ENCODE measurements around the gene SEMA3E.
"Not testable (repeated sequence)": the region's sequence is repeated elsewhere in the genome, so short reads cannot be mapped to it uniquely, and the experiment has no call there.

Gene SEMA3E

DNA sequence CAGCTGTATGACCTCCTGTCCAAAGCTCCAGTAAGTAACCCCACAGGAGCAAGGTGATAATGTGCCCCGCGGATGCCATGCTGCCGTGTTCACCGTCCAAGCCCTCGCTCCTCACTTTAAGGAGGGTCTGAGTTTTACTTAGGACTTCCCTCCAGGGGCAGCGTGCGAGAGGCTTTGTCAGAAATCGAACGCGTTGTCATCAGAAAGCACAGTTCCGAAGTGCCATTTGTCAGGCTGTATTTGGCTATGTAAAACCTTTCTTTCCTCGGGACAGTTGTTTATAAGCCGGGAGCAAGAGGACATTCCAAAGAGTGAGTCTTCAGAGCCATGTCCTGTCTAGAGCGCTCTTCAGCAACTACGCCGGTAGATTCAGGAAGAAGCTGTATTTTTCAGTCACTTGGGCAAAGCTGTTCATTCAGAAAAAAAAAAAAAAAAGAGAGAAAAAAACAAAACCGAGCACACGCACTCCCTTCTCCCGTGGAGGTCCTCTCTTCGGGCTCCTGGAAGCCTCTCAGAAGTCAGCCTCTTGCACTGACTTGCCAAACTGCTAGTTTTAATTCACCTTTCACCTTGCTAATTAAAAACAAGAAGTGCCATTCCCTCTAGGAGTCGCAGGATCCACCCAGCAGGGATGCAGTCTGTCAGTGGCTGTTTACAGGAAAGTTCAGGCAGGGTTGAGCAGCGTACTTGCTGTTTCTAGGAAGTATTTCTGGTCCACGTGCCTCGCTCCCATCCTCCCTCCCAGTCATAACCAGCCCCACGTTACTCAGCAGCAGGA, at the start of gene SEMA3E:
Gene SEMA3E, minus strand, starts transcription at position 676 of the 778 bp plus-strand sequence.
- DNase-seq (ENCODE audit: low spot score) = peak; percentile 20

DNA sequence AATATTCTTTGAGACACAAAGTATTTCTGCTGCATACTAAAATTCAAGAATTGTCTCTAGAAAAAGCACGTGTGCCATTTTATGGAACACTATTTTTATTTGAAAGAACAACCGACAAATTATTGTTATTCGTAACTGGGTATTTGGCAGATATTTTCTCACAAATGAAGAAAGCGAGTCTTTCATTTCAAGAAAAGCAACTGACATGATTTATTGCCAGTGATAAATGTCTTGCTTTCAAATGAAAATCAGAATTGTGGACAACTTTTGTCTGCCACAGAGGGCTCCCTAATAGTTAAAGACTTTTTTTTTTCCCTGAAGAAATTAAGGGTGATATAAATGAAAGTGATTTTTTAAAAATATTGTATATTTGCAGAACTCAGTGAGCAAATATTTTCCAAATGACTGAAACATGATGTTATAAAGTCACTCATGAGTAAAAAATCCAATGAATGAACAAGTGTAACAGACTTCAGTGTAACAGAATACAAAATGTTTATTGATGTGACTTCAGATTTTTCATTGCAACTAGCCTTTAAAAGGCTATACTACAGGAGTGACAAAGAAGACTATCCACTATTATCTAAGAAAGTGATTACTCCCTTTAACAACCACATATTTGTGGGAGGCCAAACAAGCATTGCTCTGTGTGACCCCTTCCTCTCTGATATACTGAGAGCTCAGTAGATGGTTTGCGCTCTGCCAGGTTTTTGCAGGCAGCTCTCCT, 49.0 kb upstream of the SEMA3E start:
- no peak for DNase-seq (ENCODE audit: low spot score)

DNA sequence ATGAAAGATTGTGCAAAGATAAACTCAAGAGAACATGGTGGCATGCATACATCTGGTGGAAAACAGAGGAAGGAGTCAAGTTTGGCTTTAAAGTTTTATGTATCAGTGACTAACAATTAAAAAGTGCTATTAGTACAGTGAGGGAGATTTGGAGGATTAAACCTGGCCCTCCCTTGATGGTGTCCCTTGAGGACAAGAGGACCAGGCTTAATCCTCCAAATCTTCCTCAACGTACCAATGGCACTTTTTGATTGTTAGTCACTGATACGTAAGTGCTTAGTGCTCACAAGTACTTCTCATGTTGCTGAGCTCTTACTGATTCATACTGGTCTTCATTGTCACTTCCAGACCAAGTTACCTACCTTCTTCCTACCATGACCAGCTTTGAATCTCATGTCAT, 47.2 kb upstream of the SEMA3E start:
- DNase-seq (ENCODE audit: low spot score) = no peak

DNA sequence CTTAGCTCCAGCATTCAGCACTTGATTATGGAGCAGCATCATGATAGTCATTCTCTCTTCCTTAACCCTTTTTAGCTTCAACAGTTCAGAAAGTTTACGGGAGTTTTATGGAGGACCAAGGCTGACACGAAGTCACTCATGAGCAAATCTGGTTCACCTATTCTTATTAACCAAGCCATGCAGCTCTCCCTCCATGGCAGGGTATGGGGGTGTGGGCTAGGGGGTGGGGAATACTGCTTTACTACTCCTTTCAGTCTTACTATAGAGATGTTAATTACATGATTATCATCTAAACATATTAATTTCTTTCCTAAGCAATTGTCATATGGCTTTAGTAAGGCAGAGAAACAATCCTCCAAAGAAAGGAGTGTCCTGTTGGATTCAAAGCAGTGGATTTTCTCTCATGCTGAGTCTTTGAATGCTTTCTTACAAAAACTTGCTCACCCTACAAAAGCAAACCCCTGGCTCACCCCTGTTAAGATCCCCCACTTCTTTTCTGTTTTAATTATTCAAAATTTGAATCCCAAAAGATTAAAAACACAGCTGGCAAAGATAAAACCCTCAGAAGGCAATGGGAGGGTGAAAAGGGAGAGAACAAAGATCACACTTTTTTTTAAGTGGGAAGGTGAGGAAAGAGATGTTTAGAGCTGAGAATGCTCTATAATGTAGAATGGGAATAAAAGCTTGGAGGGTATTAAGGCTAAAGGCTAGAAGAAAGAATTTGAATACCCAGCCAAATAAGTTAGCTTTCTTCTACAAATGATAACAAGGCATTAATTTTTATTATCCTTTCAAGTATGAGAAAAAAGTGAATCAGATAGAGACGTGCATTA, 46.4 kb upstream of the SEMA3E start:
- DNase-seq (ENCODE audit: low spot score) = no peak

DNA sequence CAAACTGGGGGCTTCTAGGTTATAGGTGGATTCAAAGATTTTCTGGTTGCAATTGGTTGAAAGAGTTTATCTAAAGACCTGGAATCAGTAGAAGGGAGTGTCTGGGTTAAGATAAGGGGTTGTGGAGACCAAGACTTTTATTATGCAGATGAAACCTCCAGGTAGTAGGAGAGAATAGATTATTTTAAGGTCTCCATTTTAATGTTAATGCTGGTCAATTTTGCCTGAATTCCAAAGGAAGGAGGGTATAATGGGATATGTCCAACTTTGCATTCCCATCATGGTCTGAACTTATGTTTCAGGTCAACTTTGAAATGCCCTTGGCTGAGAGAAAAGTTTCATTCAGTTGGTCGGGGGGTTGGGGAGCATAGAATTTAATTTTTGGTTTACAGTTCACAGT, 44.3 kb upstream of the SEMA3E start:
- no peak for DNase-seq (ENCODE audit: low spot score)

DNA sequence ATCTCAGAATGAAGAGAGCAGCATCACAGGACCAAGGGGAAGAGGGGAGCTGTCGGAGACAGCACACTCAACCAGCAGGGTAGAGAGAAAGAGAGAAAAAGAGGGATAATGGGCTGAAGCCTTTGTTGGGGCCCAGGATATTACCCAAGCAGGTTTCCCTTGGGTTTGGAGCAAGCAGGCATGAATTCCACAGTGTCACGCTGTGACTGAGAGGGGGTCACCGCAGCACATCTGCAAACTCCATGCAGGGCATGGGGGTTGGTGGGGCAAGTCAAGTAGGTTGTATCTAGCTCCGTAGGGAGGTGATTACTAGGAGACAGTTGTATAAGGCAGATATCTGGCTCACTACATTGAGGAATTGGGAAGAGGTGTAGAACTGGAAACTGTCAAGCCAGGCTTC, 42.2 kb upstream of the SEMA3E start:
- DNase-seq (ENCODE audit: low spot score) = no peak

DNA sequence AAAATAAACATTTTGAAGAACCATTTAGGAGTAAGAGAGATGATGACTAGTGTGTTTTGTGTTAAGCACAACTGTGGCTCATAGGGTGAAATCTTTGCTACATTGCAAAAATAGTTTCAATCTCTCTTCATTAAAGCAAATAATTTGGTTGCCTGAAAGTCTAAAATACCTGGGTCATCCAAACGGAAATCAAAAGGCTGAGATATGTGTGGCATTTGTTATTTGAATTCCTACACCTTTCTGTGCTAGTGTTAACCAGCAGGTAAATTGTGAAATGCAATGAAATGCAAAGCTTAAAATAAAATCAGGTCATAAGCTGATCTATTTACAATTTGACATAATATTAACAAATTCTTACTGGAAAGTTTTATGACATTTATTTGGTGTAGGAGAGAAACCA, 40.9 kb upstream of the SEMA3E start:
- DNase-seq (ENCODE audit: low spot score) = no peak

DNA sequence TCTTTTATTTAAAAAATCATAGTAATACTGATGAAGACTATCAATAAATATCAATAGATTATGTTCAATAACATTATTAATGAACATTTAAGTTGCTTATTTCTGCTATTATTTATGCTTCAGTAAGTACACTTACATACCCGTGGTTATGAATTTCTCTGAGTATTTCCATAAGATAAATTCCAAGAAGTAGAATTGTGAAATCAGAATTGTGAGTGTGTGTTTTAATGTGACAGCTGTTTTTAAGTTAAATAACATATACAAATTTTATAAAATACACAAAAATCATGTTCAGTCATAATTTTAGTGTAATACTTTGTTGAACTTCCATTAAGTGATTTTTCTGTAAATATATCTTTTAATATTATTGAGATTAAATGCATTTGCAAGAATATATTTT, 37.5 kb upstream of the SEMA3E start:
- no peak for DNase-seq (ENCODE audit: low spot score)

DNA sequence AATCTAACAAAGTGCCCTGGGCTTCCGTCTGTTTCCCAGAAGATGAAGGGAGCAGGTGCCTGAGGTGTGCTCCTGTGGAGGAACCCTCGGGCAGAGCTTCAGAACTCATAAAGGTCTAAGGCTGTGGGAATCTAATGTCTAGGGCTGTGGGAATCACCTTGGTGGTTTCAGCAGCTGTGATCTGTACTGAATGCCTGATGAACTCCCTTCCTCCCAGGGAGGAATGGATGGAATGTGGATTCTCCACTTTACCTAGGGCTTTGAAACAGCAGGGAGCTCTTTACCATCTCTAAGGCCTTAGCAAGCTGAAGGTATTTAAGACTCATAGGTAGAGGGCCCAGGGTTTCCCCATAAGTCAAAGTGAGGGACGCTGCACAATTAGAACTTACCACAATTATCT, 36.0 kb upstream of the SEMA3E start:
- no peak for DNase-seq (ENCODE audit: low spot score)

DNA sequence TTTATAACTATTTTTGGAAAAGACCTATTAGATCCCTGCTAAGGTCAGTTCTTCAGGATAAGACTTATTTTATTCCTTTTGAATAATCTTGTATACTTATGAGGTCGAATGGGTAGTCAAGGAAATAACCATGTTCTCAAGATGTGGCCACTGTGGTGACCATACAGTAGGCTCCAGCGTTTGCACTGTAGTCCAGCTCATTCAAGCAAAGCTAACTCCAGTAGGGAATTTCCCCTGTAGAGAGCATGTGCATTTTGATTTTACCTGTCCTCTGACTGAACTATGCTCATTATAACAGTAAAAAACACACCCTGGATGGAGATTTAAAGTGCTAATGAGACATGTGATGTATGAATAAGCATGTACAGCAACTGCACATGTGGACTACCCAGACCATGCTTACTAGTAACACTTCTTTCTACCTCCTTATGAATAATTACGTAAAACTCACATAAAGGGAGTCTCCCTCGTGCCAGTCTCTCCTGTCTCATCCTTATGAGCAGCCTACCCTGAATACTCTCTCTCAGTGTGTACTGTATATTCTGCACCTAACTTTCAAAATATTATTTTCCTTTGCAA, 32.4 kb upstream of the SEMA3E start:
- DNase-seq (ENCODE audit: low spot score) = no peak

DNA sequence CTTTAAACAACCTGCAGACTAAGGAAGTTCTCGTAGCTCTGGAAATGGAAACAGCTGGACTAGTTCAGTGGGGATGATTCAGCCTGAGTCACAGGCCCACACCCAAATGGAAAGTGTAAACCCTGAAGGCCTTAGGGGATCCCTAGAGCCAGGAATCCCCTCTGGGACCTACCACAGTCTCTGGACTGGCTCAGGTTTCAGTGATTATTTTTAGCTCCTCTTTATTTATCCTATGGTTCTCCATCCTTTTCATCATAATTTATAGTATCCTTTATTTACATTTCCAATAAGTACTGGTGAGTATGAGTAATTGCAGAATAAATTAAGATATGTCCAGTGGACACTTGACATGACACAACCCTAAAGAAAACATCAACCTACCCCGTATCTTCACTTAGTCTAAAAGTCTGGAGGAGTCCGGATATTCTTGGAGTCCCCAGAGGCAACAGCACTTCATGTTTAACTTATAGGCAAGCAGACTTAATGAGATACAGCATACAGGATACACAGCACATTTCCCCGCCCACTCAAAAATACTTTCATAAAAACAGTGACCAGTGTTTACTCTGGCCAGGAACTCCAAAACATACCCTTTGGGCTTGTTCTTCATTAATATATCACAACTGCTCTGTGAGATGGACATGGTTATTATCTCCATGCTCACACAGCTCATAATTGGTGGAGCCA, 28.4 kb upstream of the SEMA3E start:
- DNase-seq (ENCODE audit: low spot score) = no peak

DNA sequence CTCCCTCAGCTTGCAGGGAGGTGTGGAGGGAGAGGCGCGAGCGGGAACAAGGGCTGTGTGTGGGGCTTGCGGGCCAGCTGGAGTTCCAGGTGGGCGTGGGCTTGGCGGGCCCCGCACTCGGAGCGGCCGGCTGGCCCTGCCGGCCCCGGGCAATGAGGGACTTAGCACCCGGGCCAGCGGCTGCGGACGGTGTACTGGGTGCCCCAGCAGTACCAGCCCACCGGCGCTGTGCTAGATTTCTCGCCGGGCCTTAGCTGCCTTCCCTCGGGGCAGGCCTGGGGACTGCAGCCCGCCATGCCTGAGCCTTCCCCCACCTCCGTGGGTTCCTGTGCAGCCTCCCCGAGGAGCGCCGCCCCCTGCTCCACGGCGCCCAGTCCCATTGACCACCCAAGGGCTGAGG, 24.4 kb upstream of the SEMA3E start:
- not testable (repeated sequence) for DNase-seq (ENCODE audit: low spot score)

DNA sequence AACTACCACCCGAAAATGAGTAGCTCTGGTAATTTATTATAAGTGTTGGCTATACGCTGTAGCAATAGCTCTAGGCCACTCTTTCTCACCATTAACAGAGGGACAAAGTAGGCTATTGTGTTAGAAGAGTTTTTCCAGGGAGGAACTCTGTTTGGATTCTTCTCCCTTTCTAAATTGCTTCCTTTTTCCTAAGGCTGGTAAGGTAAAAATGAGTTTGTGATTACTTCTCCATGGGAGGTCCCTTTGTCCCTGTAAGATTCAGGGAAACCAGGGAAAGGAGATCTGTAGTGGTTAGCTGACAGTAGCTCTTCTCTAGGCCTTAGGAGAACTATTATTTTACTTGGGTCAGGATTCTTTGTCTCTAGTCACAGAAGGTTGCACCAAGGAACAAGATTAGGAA, 23.2 kb upstream of the SEMA3E start:
- no peak for DNase-seq (ENCODE audit: low spot score)

DNA sequence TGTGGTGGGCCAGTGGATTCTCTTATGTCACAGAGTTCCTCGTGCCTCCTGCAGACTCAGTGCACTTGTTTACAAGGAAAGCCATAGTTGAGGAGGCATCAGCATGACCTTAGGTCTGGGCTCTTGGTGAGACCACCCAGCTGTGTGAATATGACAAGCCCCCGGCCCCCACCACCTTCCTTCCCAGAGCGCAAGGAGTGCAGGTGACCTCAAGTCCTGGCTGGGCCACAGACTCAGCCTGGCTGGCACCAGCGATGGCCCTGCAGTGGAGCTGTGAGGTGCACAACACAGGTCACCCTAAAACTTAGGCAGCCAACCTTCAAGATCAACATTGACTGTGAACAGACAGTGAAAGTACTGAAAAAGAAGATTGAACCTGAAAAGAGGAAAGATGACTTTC, 14.2 kb upstream of the SEMA3E start:
- no peak for DNase-seq (ENCODE audit: low spot score)

DNA sequence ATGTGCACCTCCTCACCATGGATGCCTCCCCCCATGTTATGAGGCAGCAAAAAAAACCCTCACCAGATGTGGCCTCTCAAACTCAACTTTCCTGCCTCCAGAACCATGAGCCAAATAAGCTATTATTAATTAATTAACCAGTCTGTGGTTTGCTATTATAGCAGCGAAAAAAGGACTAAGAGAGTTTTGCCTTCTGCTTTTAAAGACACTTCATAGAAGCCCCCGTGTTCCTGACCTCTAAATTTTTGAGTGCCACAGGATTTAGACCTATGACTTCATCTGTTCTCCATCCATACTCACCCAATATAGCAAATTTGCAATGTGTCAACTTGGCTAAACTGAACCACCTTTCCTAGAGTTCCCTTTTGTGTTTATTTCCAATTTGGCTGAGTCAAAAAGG, 9.2 kb upstream of the SEMA3E start:
- no peak for DNase-seq (ENCODE audit: low spot score)

DNA sequence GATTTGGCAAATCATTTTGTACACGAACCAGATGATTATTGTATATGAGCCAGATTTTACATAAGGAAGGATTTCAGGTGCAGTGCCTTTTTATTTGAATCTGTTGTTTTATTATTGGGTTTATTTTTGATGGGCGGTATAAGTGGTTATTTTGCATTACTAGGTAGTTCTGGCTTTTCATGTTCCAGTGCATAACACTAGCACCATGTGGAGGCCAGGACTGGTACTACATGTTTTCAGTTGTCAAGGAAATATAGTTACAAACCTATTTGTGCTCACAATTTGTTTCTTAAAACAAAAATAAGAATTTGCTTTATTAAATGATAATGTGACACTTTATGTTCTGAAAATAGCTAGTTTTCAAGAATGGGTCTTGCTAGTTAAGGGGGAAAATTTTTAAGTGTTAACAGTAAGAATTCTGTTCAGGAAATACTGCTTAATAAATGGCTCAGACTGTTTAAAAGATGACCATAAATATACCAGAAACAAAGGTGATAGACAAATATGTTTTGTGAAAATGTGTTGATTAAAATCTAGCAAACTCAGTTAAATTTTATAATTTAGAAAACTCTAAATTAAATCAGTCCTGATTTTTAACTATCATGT, 7.1 kb upstream of the SEMA3E start:
- peak; percentile 34 for DNase-seq (ENCODE audit: low spot score)

DNA sequence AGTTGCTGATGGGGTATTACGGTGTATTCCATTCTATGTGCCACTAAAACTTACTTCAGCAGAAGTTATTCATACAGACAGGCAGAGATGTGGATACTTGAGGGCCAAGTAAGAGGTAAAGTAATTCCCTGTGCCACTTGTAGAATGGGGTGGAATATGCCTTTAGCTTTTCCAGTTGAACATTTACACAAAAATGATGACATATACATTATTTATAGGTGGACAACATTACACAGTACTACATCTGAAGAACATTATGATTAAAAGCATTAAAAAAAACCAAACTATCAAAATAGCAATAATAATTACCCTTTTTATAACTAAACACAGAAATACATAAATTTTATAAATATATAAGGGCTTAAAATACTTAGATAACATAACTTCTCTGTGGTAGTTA, 3.5 kb upstream of the SEMA3E start:
- DNase-seq (ENCODE audit: low spot score) = no peak

DNA sequence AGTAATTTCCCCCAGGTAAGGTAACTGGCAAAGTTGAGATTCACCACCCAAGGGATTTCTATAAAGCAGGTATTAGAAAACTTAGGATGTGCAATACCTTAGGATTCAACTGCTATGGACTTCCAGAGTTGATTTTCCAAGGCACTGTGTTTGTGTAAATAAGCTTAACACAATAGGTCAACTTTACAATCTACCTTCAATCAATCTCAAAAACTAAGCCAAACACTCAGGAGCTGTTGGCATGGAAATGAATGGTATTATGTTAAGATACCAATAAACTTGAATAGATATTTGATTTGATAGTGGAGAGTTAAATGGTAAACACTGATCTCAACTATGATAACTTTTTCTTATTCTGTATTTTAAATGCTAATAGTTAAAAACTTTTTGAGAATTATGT, 762 bp upstream of the SEMA3E start:
- DNase-seq (ENCODE audit: low spot score) = no peak

DNA sequence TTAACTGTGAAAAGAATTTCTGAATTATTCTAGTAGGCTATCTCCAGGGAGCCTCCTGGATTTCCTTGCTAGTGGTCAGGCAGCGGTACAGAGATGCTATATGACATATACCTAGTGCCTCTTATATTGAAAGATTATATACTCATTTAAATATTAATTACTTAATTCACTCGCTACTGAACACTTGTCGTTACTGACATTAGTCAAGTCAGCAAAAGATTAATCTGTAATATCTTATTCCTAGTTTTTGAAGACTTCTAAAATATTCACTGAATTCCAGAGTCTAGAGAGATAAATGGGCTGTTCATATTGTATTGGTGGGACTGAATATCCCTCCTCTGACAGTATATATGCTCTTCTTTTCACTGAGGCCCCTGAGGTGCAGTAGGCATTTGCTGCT, 2.9 kb downstream of the SEMA3E start:
- no peak for DNase-seq (ENCODE audit: low spot score)

DNA sequence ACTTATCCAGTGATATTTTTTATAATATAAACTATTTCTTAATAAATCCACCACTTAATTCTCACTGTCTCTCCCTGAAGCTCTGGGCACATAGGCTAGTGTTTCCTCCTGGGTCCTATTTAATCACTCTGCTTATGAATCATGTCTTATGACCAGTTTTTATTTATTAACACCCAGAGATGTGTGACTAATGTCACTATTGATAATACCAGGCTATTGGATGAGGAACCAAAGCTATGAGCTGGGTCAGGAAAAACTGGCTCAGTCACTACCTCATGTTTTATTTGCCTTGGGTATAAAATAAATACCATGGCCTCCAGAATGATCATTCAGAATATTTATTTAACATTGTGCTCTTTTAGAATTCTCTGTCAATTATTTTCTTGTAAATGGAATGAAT, 5.2 kb downstream of the SEMA3E start:
- no peak for DNase-seq (ENCODE audit: low spot score)

DNA sequence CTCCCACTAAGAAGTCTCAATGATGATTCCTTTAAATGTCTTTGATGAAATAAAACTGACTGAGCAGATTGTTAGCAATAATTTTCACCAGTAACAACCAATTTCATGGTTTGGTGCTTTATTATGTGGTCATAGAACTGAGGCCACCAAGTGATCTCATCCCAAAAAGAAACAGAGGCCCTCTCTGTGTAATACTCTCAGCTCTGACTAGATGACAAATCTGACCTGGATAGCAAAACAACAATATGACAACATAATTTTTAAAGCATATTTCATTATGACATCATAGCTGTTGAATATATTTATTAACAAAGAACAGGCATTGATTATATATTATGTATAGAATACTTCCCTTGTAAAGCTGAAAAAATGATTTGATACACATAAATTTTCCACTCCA, 5.9 kb downstream of the SEMA3E start:
- no peak for DNase-seq (ENCODE audit: low spot score)

Measured in globus pallidus (tissue), 1 donor.